Kidney (tissue), 14 donors: ENCODE results near the gene NPRL2. TPM values are rescaled to one million over a fixed set of nuclear protein-coding genes. Genes with fewer than 3 reads are reported as not detected.

Experiments
- DNase-seq, 5 donors: peaks; one replicate each; pipeline ENCODE4 v3.0.0-alpha.2; 2013 to 2020
- FAIRE-seq: peaks from 2 replicates; lab custom pipeline; 2012; peaks lifted over from hg19 to GRCh38; lab: Jason Lieb, UNC
- H3K27ac ChIP-seq, 2 donors: one replicate each; pipeline ENCODE4 v1.7.0; 2013; ENCODE audit warnings: low read depth in 2 of 2, low read length in 2 of 2, inconsistent platforms in 1 of 2
- H3K27me3 ChIP-seq: one replicate; pipeline ENCODE4 v1.7.1; 2013; ENCODE audit warnings: low read length, inconsistent platforms; ENCODE audit not compliant: control insufficient read depth, insufficient read depth
- H3K36me3 ChIP-seq, 3 donors: one replicate each; pipeline versions ENCODE4 v1.7.0 to v1.7.1; 2013; ENCODE audit warnings: low read length in 3 of 3, control low read depth in 1 of 3, inconsistent platforms in 1 of 3; ENCODE audit not compliant: insufficient read depth in 3 of 3, control insufficient read depth in 2 of 3
- H3K4me1 ChIP-seq, 3 donors: one replicate each; pipeline versions ENCODE4 v1.7.0 to v1.7.1; 2013; ENCODE audit warnings: low read length in 3 of 3, inconsistent platforms in 1 of 3, low read depth in 1 of 3; ENCODE audit not compliant: control insufficient read depth in 2 of 3, insufficient read depth in 2 of 3
- H3K4me3 ChIP-seq, 3 donors: one replicate each; pipeline versions ENCODE4 v1.7.0 to v1.8.1; 2013; ENCODE audit warnings: low read length in 3 of 3, control low read depth in 1 of 3, inconsistent platforms in 1 of 3
- H3K9ac ChIP-seq, 3 donors: one replicate each; pipeline versions ENCODE4 v1.7.0 to v1.7.1; 2013; ENCODE audit warnings: low read length in 3 of 3, control low read depth in 1 of 3, inconsistent platforms in 1 of 3
- H3K9me3 ChIP-seq, 3 donors: one replicate each; pipeline versions ENCODE4 v1.7.0 to v1.7.1; 2013; ENCODE audit warnings: low read length in 3 of 3, control low read depth in 1 of 3, inconsistent platforms in 1 of 3; ENCODE audit not compliant: control insufficient read depth in 2 of 3, insufficient read depth in 1 of 3
- intact Hi-C: fragments of 100-400 bp; cut with DNase I; formaldehyde crosslinking; loops from one replicate; pipeline ENCODE4 v1.11.1; 2022
- polyA plus RNA-seq: library from polyadenylated mRNA; stranded (reverse); fragments of 350-450 nt; fragmentation: Illumina TruSeq; extraction: RNeasy Lipid Tissue Mini Kit (QIAGEN cat#74804); gene quantifications from one replicate; pipeline ENCODE4 v1.2.3, GENCODE V29; 2014; ENCODE audit warnings: low read depth, low replicate concordance; ENCODE audit not compliant: insufficient read depth
- total RNA-seq: library from RNA; stranded (reverse); fragmentation: NEBNext Ultra II Directional; extraction: Animal tissue kit (Norgen Biotek cat#: 25700); gene quantifications from one replicate; pipeline ENCODE4 v1.2.1, GENCODE V29; 2021
- TF ChIP-seq, protein P1 (sequence below): IDR thresholded peaks from 3 replicates; pipeline ENCODE4 v1.5.1; 2012; ENCODE audit warnings: mild to moderate bottlenecking, moderate library complexity, borderline replicate concordance; ENCODE audit not compliant: insufficient read depth; ENCODE audit errors: extremely low read depth
- donor health status: control.
- donor health status: control.
- donor health status: control.
- donor health status: control.
- donor health status: control.
- donor health status: DM: yes; HTN: yes; CAD: no.
- donor health status: Normal renal cell carcinoma (clear cell type).

NPRL2 gene
- total and polyA plus RNA-seq, 2 donors from 2014 or later, result 23.5 to 39.8 TPM

DNA sequence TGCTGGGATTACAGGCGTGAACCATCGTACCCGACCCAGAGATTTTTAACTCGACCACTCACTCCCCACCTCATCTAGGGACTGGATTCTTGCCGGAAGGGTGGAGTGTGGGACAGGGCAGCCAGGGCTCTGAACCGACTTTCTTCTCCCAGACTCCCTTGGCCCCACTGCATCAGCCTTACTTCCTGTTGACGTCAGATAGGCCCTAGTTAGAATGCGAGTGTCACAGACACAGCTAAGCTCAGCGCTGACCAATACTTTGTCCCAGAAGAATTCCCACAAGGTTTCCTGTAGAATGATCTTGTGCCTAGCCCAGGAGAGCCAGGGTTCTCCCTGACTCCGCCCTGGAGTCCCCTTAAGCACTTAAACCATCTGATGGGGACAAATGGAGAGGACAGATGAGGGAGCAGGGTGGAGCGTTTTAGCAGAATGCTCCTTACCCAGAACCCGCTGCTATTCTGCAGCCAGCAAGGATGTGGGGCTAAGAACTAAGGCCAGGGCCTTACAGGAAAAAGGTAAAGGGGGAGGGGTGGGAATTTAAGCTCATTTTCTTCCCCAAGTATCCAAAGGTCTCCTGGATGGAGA lies 16.7 kb downstream of the NPRL2 start:
- H3K9me3 ChIP-seq, result no peaks in the 10 kb centered on the region
- peaks cover 4 to 30% (median 19%) of the 10 kb centered on the region in 3 donors for H3K36me3 ChIP-seq
- no peaks in the 10 kb centered on the region for H3K27me3 ChIP-seq
- H3K9ac ChIP-seq, result peak overlapping the region in 1 of 3 donors; percentile 51
- FAIRE-seq (no peak), DNase-seq (peak in 1 of 5 donors; percentile 66)
- H3K4me1 ChIP-seq, result peaks cover 2 to 25% (median 14%) of the 10 kb centered on the region in 3 donors
- TF ChIP-seq, protein P1, sequence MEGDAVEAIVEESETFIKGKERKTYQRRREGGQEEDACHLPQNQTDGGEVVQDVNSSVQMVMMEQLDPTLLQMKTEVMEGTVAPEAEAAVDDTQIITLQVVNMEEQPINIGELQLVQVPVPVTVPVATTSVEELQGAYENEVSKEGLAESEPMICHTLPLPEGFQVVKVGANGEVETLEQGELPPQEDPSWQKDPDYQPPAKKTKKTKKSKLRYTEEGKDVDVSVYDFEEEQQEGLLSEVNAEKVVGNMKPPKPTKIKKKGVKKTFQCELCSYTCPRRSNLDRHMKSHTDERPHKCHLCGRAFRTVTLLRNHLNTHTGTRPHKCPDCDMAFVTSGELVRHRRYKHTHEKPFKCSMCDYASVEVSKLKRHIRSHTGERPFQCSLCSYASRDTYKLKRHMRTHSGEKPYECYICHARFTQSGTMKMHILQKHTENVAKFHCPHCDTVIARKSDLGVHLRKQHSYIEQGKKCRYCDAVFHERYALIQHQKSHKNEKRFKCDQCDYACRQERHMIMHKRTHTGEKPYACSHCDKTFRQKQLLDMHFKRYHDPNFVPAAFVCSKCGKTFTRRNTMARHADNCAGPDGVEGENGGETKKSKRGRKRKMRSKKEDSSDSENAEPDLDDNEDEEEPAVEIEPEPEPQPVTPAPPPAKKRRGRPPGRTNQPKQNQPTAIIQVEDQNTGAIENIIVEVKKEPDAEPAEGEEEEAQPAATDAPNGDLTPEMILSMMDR, result no peak
- intact Hi-C loops, result no loop called here
- peak overlapping the region; percentile 71 to 86 for H3K27ac ChIP-seq
- H3K4me3 ChIP-seq, result peak overlapping the region in 1 of 3 donors; percentile 1

DNA sequence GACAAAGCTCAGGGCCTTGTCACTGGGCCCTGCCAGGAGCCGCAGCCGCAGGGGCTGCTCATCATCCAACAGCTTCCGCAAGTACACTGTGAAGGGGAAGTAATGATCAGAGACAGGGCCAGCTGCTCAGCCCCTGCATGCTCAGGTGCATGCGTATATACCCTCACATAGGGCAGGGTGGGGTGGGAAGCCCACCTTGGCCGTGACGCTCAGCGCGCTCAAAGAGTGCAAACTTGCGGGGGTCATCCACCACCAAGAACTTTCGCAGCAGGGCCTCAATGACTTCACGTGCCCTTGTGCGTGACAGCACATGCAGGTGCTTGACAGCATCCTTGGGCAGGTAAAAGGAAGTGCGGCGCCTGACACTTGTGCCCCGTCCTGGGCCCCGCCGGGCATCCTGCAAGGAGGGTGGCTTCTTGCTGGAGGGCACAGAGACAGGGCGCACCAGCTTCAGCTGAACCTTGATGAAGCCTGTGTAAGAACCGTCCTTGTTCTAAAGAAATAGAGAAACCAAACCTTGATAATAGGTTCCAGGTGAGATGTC lies 19.1 kb downstream of the NPRL2 start:
- DNase-seq (no peak), FAIRE-seq (no peak)
- Histone ChIP-seq H3K27me3 (no peaks in the 10 kb centered on the region), H3K9me3 (no peaks in the 10 kb centered on the region), H3K27ac (no peak overlapping the region), H3K4me3 (no peak overlapping the region), H3K4me1 (peaks cover 0 to 29% (median 11%) of the 10 kb centered on the region in 3 donors), H3K9ac (no peak overlapping the region), H3K36me3 (peaks cover 4 to 30% (median 19%) of the 10 kb centered on the region in 3 donors)
- intact Hi-C loops, result no loop called here
- TF ChIP-seq, protein P1, result no peak

GRCh38 chr3:50330330-50330729 lies 20.2 kb downstream of the NPRL2 start:
- Histone ChIP-seq H3K9ac (no peak overlapping the region), H3K4me1 (peaks cover 0 to 19% (median 3%) of the 10 kb centered on the region in 3 donors), H3K9me3 (no peaks in the 10 kb centered on the region), H3K27me3 (no peaks in the 10 kb centered on the region), H3K4me3 (no peak overlapping the region), H3K36me3 (peaks cover 4 to 37% (median 23%) of the 10 kb centered on the region in 3 donors), H3K27ac (no peak overlapping the region)
- FAIRE-seq (no peak), DNase-seq (no peak)
- TF ChIP-seq, protein P1, result no peak
- intact Hi-C loops, result no loop called here
